Measurements from ENCODE around the gene KCNQ1. TPM values are rescaled to one million over a fixed set of nuclear protein-coding genes. Genes with fewer than 3 reads are reported as not detected.
A peak's percentile ranks its signal among the peaks of the same experiment; 100 is the strongest.

Gene KCNQ1
- total and polyA plus RNA-seq, 7 donors, result 0.48 to 3.1 (median 1.1) TPM

- Histone ChIP-seq H3K27me3 (ENCODE audit: insufficient read depth in 3 of 3, low read length in 2 of 3) (peaks cover 0 to 55% (median 17%) of the 10 kb centered on the region in 3 donors), H3K4me1 (no peaks in the 10 kb centered on the region), H3K27ac (no peak overlapping the region), H3K4me3 (no peak overlapping the region), H3K36me3 (ENCODE audit: insufficient read depth in 1 of 2, low read depth in 1 of 2) (no peaks in the 10 kb centered on the region), H3K9me3 (no peaks in the 10 kb centered on the region)
- no peak for ATAC-seq
- peak; percentile 2 to 10 for DNase-seq
- WGBS, 3 donors, result 41 to 59% (median 46%) methylated on average over 11 of the region's 11 CpGs
- TF ChIP-seq CTCF (IDR thresholded peaks at IDR 0.05), result no peak
- intact Hi-C loops (cut with DNase I), result no loop called here
Measured at GRCh38 chr11:2443406-2443805, 1.4 kb upstream of the KCNQ1 start.

GRCh38 chr11:2443881-2444820, 657 bp upstream of the KCNQ1 start, which contains the start of gene TRPM5:
Gene TRPM5 (minus strand): TSS chr11:2444514. CDS start chr11:2423036, 21,478 bp downstream.
- intact Hi-C loops (cut with DNase I), result no loop called here
- H3K27me3 ChIP-seq (ENCODE audit: insufficient read depth in 3 of 3, low read length in 2 of 3), result peaks cover 0 to 59% (median 18%) of the 10 kb centered on the region in 3 donors
- no peak for TF ChIP-seq CTCF (IDR thresholded peaks at IDR 0.05)
- H3K36me3 ChIP-seq (ENCODE audit: insufficient read depth in 1 of 2, low read depth in 1 of 2), result no peaks in the 10 kb centered on the region
- no peak within 1 kb of the TSS for H3K27ac ChIP-seq
- peak within 1 kb of the TSS; percentile 38 for H3K4me3 ChIP-seq
- H3K4me1 ChIP-seq, result no peaks in the 10 kb centered on the region
- 5 to 8% (median 7%) methylated on average over 37 to 64 of the region's 64 CpGs for WGBS, 3 donors
- ATAC-seq (peak in 1 of 4 donors; percentile 22), DNase-seq (peak; percentile 28 to 61)
- no peaks in the 10 kb centered on the region for H3K9me3 ChIP-seq

- H3K36me3 ChIP-seq (ENCODE audit: insufficient read depth in 1 of 2, low read depth in 1 of 2), result no peaks in the 10 kb centered on the region
- 55 to 62% (median 60%) methylated on average over 22 to 23 of the region's 23 CpGs for WGBS, 3 donors
- peaks cover 0 to 72% (median 23%) of the 10 kb centered on the region in 3 donors for H3K27me3 ChIP-seq (ENCODE audit: insufficient read depth in 3 of 3, low read length in 2 of 3)
- DNase-seq (peak in 1 of 2 donors; percentile 36), ATAC-seq (peak in 1 of 4 donors; percentile 21)
- H3K9me3 ChIP-seq, result no peaks in the 10 kb centered on the region
- peak overlapping the region; percentile 38 for H3K4me3 ChIP-seq
- no peak overlapping the region for H3K27ac ChIP-seq
- TF ChIP-seq CTCF (IDR thresholded peaks at IDR 0.05), result no peak
- intact Hi-C loops (cut with DNase I), result no loop called here
- no peaks in the 10 kb centered on the region for H3K4me1 ChIP-seq
Measured at GRCh38 chr11:2445746-2446551, 1.1 kb downstream of the KCNQ1 start.

GRCh38 chr11:2446590-2447252, 1.9 kb downstream of the KCNQ1 start:
- DNase-seq, result peak in 1 of 2 donors; percentile 56
- Histone ChIP-seq H3K4me3 (no peak overlapping the region), H3K27me3 (ENCODE audit: insufficient read depth in 3 of 3, low read length in 2 of 3) (peaks cover 0 to 78% (median 25%) of the 10 kb centered on the region in 3 donors), H3K4me1 (no peaks in the 10 kb centered on the region), H3K9me3 (no peaks in the 10 kb centered on the region), H3K27ac (no peak overlapping the region), H3K36me3 (ENCODE audit: insufficient read depth in 1 of 2, low read depth in 1 of 2) (no peaks in the 10 kb centered on the region)
- no peak for ATAC-seq
- TF ChIP-seq CTCF (IDR thresholded peaks at IDR 0.05), result no peak
- 75 to 80% (median 76%) methylated on average over 14 to 15 of the region's 15 CpGs for WGBS, 3 donors
- intact Hi-C loops (cut with DNase I), result no loop called here

Measured in psoas muscle (tissue), 8 donors.